ENCODE results near the gene MYO5A.

- TF ChIP-seq CTCF (IDR thresholded peaks at IDR 0.05) (no peak), EP300 (IDR thresholded peaks at IDR 0.05) (no peak), POLR2A (IDR thresholded peaks at IDR 0.05) (no peak), POLR2AphosphoS5 (IDR thresholded peaks at IDR 0.05) (no peak)
Measured at GRCh38 chr15:52576692-52577091, 48.0 kb upstream of the MYO5A start.
